WTC11 (cell line): Measurements from ENCODE around the gene C16orf95. TPM values are rescaled to one million over a fixed set of nuclear protein-coding genes. Genes with fewer than 3 reads are reported as not detected.

ENCODE experiments used
- ATAC-seq: fragments of 200-7000 bp; cut with Tn5 transposase; 2 replicates; pipeline ENCODE4 v1.10.0; 2021; ENCODE audit warnings: mild to moderate bottlenecking, moderate library complexity
- CTCF ChIA-PET: fragments of 300-600 bp; sonication (Branson Sonifier 250); formaldehyde crosslinking; loops from one replicate; lab custom pipeline; 2021; ENCODE audit warnings: antibody characterized with exemption; lab: Charles Lee
- POLR2A ChIA-PET: fragments of 350-600 bp; sonication (Branson Sonifier 250); formaldehyde crosslinking; loops from one replicate; lab custom pipeline; 2021; ENCODE audit warnings: antibody characterized with exemption; lab: Charles Lee
- DNase-seq: peaks from one replicate; pipeline ENCODE4 v3.0.0; 2021; ENCODE audit warnings: low spot score
- H3K27ac Mint-ChIP-seq: 2 replicates; pipeline ENCODE4 v1.8.0; 2021; ENCODE audit warnings: mixed read lengths
- H3K27me3 Mint-ChIP-seq: 2 replicates; pipeline ENCODE4 v1.8.0; 2021; ENCODE audit warnings: low read depth, mild to moderate bottlenecking, moderate library complexity, mixed read lengths
- H3K36me3 Mint-ChIP-seq: 2 replicates; pipeline ENCODE4 v1.8.0; 2021; ENCODE audit warnings: mixed read lengths
- H3K4me1 Mint-ChIP-seq: 2 replicates; pipeline ENCODE4 v1.8.0; 2022; ENCODE audit warnings: mixed read lengths
- H3K4me3 Mint-ChIP-seq: 2 replicates; pipeline ENCODE4 v1.8.0; 2021; ENCODE audit warnings: mild to moderate bottlenecking, moderate library complexity, mixed read lengths
- H3K9me3 Mint-ChIP-seq: 2 replicates; pipeline ENCODE4 v1.8.0; 2021; ENCODE audit warnings: mixed read lengths
- CREM ChIP-seq: sonication (generic); formaldehyde crosslinking; IDR thresholded peaks from 2 replicates; pipeline ENCODE4 v1.8.1; 2022; ENCODE audit warnings: mild to moderate bottlenecking, missing genetic modification reagents, moderate library complexity
- FOXP1 ChIP-seq: sonication (generic); formaldehyde crosslinking; IDR thresholded peaks from 2 replicates; pipeline ENCODE4 v1.8.0; 2022; ENCODE audit warnings: missing genetic modification reagents, mild to moderate bottlenecking, moderate library complexity, borderline replicate concordance
- GRHL2 ChIP-seq: fragments of 250-450 bp; sonication (Bioruptor Pico); IDR thresholded peaks from 2 replicates; pipeline ENCODE4 v1.8.0; 2022; ENCODE audit warnings: mild to moderate bottlenecking, moderate library complexity; ENCODE audit not compliant: insufficient replicate concordance, severe bottlenecking
- HMGA2 ChIP-seq: fragments of 250-450 bp; sonication (Bioruptor Pico); IDR thresholded peaks from 2 replicates; pipeline ENCODE4 v1.4.0; 2021; ENCODE audit warnings: mild to moderate bottlenecking, moderate library complexity
- HMGXB4 ChIP-seq: sonication (generic); formaldehyde crosslinking; IDR thresholded peaks from 2 replicates; pipeline ENCODE4 v1.8.1; 2023; ENCODE audit warnings: mild to moderate bottlenecking, moderate library complexity, missing genetic modification reagents
- KAT7 ChIP-seq: sonication (generic); formaldehyde crosslinking; IDR thresholded peaks from 2 replicates; pipeline ENCODE4 v1.8.1; 2023; ENCODE audit warnings: missing genetic modification reagents, mild to moderate bottlenecking, borderline replicate concordance
- NR1H2 ChIP-seq: sonication (generic); formaldehyde crosslinking; IDR thresholded peaks from 2 replicates; pipeline ENCODE4 v1.9.0; 2021; ENCODE audit warnings: mild to moderate bottlenecking, moderate library complexity, missing genetic modification reagents
- OVOL2 ChIP-seq: fragments of 250-450 bp; sonication (Bioruptor Pico); IDR thresholded peaks from 2 replicates; pipeline ENCODE4 v1.9.0; 2021; ENCODE audit warnings: mild to moderate bottlenecking, borderline replicate concordance
- PREB ChIP-seq: sonication (generic); formaldehyde crosslinking; IDR thresholded peaks from 2 replicates; pipeline ENCODE4 v1.8.1; 2022; ENCODE audit warnings: mild to moderate bottlenecking, missing genetic modification reagents, moderate library complexity, borderline replicate concordance
- STAT6 ChIP-seq: sonication (generic); formaldehyde crosslinking; conservative IDR thresholded peaks from 2 replicates; pipeline ENCODE4 v1.8.1; 2023; ENCODE audit warnings: mild to moderate bottlenecking, low read depth, missing genetic modification reagents, moderate library complexity
- TCF7 ChIP-seq: sonication (generic); formaldehyde crosslinking; IDR thresholded peaks from 2 replicates; pipeline ENCODE4 v1.8.0; 2022; ENCODE audit warnings: mild to moderate bottlenecking, low read depth, missing genetic modification reagents, moderate library complexity
- ZBTB43 ChIP-seq: sonication (generic); formaldehyde crosslinking; IDR thresholded peaks from 2 replicates; pipeline ENCODE4 v1.8.1; 2023; ENCODE audit warnings: mild to moderate bottlenecking, missing genetic modification reagents
- ZNF121 ChIP-seq: sonication (generic); formaldehyde crosslinking; IDR thresholded peaks from 2 replicates; pipeline ENCODE4 v1.8.0; 2023; ENCODE audit warnings: missing genetic modification reagents
- ZNF232 ChIP-seq: sonication (generic); formaldehyde crosslinking; IDR thresholded peaks from 2 replicates; pipeline ENCODE4 v1.8.0; 2022; ENCODE audit warnings: mild to moderate bottlenecking, missing genetic modification reagents
- ZNF317 ChIP-seq: sonication (generic); formaldehyde crosslinking; IDR thresholded peaks from 2 replicates; pipeline ENCODE4 v1.8.1; 2023; ENCODE audit warnings: low read depth, mild to moderate bottlenecking, moderate library complexity, missing genetic modification reagents, borderline replicate concordance
- ZNF396 ChIP-seq: fragments of 250-450 bp; sonication (Bioruptor Pico); IDR thresholded peaks from 2 replicates; pipeline ENCODE4 v1.8.0; 2021; ENCODE audit warnings: mild to moderate bottlenecking, moderate library complexity, borderline replicate concordance
- total RNA-seq: library from RNA; stranded (reverse); gene quantifications from 3 replicates; pipeline ENCODE4 v1.2.3, GENCODE V29; 2021
- TF ChIP-seq, protein P1 (sequence below): sonication (generic); formaldehyde crosslinking; IDR thresholded peaks from 2 replicates; pipeline ENCODE4 v1.8.0; 2023; ENCODE audit warnings: missing genetic modification reagents
- TF ChIP-seq, protein P2 (sequence below): sonication (generic); formaldehyde crosslinking; IDR thresholded peaks from 2 replicates; pipeline ENCODE4 v1.8.1; 2023; ENCODE audit warnings: mild to moderate bottlenecking, missing genetic modification reagents, borderline replicate concordance

The C16orf95 gene
- total RNA-seq, 1 experiment from 2014 or later, result 5.7 TPM

GRCh38 chr16:87266846-87267245 lies 50.3 kb downstream of the C16orf95 start:
- peaks cover 5% of the 10 kb centered on the region; the same call in 1 of the 2 replicates for H3K9me3 Mint-ChIP-seq
- H3K27ac Mint-ChIP-seq, result no peak overlapping the region
- ATAC-seq, result no peak
- peaks cover 8% of the 10 kb centered on the region for H3K4me1 Mint-ChIP-seq
- POLR2A ChIA-PET, result no interaction called here
- H3K4me3 Mint-ChIP-seq, result no peak overlapping the region
- DNase-seq, result no peak
- TF ChIP-seq FOXP1 (no peak), HMGXB4 (CRISPR knock-in tag) (no peak), KAT7 (CRISPR knock-in tag) (no peak), TCF7 (CRISPR knock-in tag) (no peak), ZBTB43 (CRISPR knock-in tag) (no peak), ZNF232 (CRISPR knock-in tag) (no peak), HMGA2 (CRISPR knock-in tag) (no peak)
- TF ChIP-seq, protein P1, sequence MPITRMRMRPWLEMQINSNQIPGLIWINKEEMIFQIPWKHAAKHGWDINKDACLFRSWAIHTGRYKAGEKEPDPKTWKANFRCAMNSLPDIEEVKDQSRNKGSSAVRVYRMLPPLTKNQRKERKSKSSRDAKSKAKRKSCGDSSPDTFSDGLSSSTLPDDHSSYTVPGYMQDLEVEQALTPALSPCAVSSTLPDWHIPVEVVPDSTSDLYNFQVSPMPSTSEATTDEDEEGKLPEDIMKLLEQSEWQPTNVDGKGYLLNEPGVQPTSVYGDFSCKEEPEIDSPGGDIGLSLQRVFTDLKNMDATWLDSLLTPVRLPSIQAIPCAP (CRISPR knock-in tag), result no peak
- TF ChIP-seq, protein P2, sequence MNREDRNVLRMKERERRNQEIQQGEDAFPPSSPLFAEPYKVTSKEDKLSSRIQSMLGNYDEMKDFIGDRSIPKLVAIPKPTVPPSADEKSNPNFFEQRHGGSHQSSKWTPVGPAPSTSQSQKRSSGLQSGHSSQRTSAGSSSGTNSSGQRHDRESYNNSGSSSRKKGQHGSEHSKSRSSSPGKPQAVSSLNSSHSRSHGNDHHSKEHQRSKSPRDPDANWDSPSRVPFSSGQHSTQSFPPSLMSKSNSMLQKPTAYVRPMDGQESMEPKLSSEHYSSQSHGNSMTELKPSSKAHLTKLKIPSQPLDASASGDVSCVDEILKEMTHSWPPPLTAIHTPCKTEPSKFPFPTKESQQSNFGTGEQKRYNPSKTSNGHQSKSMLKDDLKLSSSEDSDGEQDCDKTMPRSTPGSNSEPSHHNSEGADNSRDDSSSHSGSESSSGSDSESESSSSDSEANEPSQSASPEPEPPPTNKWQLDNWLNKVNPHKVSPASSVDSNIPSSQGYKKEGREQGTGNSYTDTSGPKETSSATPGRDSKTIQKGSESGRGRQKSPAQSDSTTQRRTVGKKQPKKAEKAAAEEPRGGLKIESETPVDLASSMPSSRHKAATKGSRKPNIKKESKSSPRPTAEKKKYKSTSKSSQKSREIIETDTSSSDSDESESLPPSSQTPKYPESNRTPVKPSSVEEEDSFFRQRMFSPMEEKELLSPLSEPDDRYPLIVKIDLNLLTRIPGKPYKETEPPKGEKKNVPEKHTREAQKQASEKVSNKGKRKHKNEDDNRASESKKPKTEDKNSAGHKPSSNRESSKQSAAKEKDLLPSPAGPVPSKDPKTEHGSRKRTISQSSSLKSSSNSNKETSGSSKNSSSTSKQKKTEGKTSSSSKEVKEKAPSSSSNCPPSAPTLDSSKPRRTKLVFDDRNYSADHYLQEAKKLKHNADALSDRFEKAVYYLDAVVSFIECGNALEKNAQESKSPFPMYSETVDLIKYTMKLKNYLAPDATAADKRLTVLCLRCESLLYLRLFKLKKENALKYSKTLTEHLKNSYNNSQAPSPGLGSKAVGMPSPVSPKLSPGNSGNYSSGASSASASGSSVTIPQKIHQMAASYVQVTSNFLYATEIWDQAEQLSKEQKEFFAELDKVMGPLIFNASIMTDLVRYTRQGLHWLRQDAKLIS, result no peak
- 0 out of 2 replicates have a peak, but pooled peaks cover under 1% of the 10 kb centered on the region for H3K27me3 Mint-ChIP-seq
- CTCF ChIA-PET, result interaction anchor here (1.2 to 4.4 kb wide), 2 partner anchors 12 to 63 kb away, joined by 3 to 25 read pairs; no protein-coding TSS in a partner anchor
- H3K36me3 Mint-ChIP-seq, result peaks cover 3% of the 10 kb centered on the region; the same call in 1 of the 2 replicates

- DNase-seq, result no peak
- ChIA-PET CTCF (interaction anchor here (1.2 to 4.4 kb wide), 2 partner anchors 14 to 62 kb away, joined by 4 to 25 read pairs; no protein-coding TSS in a partner anchor), POLR2A (no interaction called here)
- H3K4me3 Mint-ChIP-seq, result no peak overlapping the region
- no peak for ATAC-seq
- peaks cover 8% of the 10 kb centered on the region for H3K4me1 Mint-ChIP-seq
- peaks cover 18% of the 10 kb centered on the region for H3K9me3 Mint-ChIP-seq
- H3K36me3 Mint-ChIP-seq, result peaks cover 11% of the 10 kb centered on the region
- peaks cover 3% of the 10 kb centered on the region; the same call in 1 of the 2 replicates for H3K27me3 Mint-ChIP-seq
- H3K27ac Mint-ChIP-seq, result no peak overlapping the region
- TF ChIP-seq ZNF396 (CRISPR knock-in tag), result no peak
- TF ChIP-seq CREM, result no peak
- no peak for TF ChIP-seq HMGA2 (CRISPR knock-in tag)
- TF ChIP-seq ZNF121 (CRISPR knock-in tag), result no peak
- no peak for TF ChIP-seq GRHL2
- TF ChIP-seq TCF7 (CRISPR knock-in tag), result no peak
- no peak for TF ChIP-seq NR1H2
- TF ChIP-seq OVOL2, result no peak
- no peak for TF ChIP-seq STAT6 (CRISPR knock-in tag)
- no peak for TF ChIP-seq PREB (CRISPR knock-in tag)
- TF ChIP-seq, protein P2, result no peak
- no peak for TF ChIP-seq ZNF317 (CRISPR knock-in tag)
Observed at GRCh38 chr16:87265261-87265660, 51.9 kb downstream of the C16orf95 start.
